Measurements from ENCODE around the gene THNSL1.
"Not testable (repeated sequence)": the region's sequence is repeated elsewhere in the genome, so short reads cannot be mapped to it uniquely, and the experiment has no call there.

The THNSL1 gene

DNA sequence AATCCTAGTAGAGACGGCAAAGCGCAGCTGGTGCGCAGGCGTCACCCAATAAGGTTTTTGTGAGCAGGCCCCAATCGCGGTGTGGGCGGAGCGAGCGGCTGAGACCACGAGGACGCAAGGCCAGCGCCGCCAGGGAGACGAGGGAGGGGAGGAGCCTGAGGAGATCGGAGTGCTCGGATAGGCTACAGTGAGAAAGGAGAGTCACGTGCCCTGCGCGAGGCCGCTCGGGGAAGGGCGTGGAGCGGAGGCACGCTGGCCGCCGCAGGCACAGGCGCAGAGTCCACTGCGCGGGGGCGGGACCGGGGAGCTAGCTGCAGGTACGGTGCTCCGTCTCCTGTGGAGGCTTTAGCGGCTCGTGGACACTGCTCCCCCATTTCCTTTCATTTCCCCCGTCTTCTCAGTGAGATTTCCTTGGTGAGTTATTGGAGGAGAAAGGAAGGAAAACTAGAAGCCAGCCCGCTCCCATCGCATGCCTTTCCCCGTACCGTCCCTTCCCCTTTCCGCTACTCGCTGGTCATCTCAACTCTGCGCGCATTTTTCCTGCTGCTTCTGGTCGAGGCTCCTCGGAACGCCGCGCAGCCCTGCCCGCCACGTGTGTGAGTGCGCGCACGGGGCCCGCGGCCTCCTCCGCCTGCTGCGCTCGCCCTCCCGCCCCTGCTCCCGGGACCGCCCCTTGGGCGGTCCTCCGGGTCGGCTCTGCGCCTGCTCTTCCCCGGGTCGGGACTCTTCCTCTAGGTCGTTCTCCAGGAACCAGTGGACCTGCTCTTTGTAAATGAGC is at the start of gene THNSL1:
TSS of gene THNSL1 (plus strand) at position 237 of the 778 bp plus-strand sequence. CDS start 6,612 bp downstream, outside the sequence.
- peak; percentile 91 to 96 for DNase-seq (ENCODE audit: low read depth in 2 of 2)

- DNase-seq (ENCODE audit: low read depth in 2 of 2) = no peak
Observed at GRCh38 chr10:24966962-24967481, 49.4 kb upstream of the THNSL1 start.

GRCh38 chr10:24968349-24968748 is 48.1 kb upstream of the THNSL1 start:
- DNase-seq (ENCODE audit: low read depth in 2 of 2) = no peak

- DNase-seq (ENCODE audit: low read depth in 2 of 2) = not testable (repeated sequence)
Observed at GRCh38 chr10:24968951-24969350, 47.5 kb upstream of the THNSL1 start.

DNA sequence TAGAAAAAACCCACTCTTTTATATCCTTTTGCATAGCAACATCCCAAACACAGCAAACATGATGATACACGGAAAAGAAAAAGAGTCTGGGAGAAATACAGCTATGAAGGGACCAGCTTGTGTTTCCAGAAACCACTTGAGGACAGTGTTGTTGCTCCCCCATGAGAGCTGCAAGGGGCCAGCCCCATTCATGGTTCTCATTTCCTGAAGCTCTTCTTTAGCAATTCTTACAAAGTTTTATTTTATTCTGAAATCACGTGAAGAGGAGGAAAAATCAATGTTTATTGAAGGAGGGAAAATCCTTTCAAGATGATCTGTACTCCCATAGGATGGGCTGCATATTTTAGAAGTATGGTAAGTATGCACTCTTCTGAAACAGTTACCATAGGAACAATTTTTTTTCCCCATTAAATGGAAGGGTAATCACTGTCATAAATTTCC is 46.6 kb upstream of the THNSL1 start:
- DNase-seq (ENCODE audit: low read depth in 2 of 2) = no peak

- no peak for DNase-seq (ENCODE audit: low read depth in 2 of 2)
Observed at GRCh38 chr10:24971374-24971773, 45.0 kb upstream of the THNSL1 start.

- no peak for DNase-seq (ENCODE audit: low read depth in 2 of 2)
Observed at GRCh38 chr10:24973163-24973562, 43.2 kb upstream of the THNSL1 start.

GRCh38 chr10:24974976-24975375 is 41.4 kb upstream of the THNSL1 start:
- DNase-seq (ENCODE audit: low read depth in 2 of 2) = no peak

GRCh38 chr10:24979685-24980084 is 36.7 kb upstream of the THNSL1 start:
- DNase-seq (ENCODE audit: low read depth in 2 of 2) = no peak

DNA sequence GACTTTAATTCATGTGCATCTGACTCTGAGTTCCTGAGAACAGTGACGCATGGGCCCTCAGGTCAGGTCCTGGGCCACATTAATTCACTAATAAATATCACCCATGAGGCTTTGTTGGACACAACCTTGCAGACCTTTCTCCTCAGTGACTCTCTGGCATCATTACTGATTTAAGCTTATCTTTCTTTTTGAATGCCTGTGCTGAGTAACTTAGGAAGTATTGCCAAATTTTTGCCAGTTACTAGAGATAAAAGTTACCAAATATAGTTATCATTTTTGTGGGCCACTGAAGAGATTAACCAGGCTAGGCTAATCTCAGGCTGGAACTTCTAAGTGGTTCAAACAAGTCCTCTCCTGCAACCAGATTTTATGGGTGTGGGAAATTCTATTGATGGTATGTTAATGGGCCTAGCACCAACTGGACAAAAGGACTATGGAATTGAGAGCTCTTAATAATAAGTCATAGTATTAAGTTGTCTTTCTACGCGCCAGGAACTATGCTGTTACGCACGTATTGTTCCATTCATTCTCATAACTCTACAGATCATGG is 35.2 kb upstream of the THNSL1 start:
- no peak for DNase-seq (ENCODE audit: low read depth in 2 of 2)

- DNase-seq (ENCODE audit: low read depth in 2 of 2) = no peak
Observed at GRCh38 chr10:24982319-24983112, 33.9 kb upstream of the THNSL1 start.

- no peak for DNase-seq (ENCODE audit: low read depth in 2 of 2)
Observed at GRCh38 chr10:24983130-24983529, 33.3 kb upstream of the THNSL1 start.

GRCh38 chr10:24983946-24984345 is 32.5 kb upstream of the THNSL1 start:
- DNase-seq (ENCODE audit: low read depth in 2 of 2) = no peak

- DNase-seq (ENCODE audit: low read depth in 2 of 2) = no peak
Observed at GRCh38 chr10:24984906-24985305, 31.5 kb upstream of the THNSL1 start.

DNA sequence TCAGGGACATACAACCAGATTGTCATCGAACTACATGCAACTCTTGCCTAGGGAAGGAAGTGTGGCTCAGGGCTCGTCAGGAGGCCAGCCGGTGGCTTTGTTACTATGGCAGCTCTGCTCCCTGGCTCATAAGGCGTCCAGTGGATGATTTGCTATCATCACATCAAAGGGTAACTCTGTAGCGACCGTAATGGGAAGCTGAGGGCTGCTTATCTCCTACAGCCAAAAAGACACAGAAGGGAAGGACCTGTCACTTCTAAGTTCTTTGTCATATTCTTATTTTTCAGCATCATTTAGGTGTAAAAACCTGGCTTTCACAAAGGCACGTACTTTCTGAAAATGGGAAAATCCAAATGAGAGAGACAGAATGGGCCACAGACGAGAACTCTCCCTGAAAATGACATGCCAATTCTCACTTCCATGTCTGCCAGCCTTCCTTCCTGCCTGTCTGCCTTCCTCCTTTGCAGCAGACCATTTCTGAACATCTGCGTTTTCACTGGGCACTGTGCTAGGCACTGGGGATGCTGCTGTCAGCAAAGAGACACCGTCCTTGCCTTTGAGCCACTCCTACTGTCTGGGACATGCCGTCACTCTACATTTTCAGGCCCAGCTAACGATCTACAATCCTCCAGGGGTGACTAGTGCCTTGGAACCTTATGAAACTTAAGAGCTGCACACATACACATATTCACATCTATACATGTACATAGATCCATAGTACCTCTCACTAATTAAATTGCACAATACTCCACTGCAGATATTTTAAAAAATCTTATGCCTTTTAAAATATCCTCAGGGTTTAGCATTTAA is 27.4 kb upstream of the THNSL1 start:
- no peak for DNase-seq (ENCODE audit: low read depth in 2 of 2)

DNA sequence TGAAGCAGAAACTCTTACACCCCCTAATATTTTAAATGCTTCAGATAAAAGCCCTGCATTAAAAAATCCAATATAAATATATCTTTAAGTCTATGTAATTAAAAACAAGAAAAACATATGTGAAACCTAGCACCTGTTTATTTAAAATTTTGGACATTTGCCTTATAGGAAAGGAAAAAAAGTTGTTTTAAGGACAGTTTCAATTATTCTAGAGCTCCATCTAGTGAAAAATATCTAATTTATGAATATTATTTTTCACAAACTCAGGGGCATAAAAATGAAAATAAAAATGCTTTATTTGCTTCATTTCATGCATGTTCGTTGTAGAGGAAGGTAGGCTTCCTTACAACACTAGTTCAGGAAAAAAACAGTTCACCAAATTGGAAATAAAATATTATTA is 26.5 kb upstream of the THNSL1 start:
- DNase-seq (ENCODE audit: low read depth in 2 of 2) = no peak

DNA sequence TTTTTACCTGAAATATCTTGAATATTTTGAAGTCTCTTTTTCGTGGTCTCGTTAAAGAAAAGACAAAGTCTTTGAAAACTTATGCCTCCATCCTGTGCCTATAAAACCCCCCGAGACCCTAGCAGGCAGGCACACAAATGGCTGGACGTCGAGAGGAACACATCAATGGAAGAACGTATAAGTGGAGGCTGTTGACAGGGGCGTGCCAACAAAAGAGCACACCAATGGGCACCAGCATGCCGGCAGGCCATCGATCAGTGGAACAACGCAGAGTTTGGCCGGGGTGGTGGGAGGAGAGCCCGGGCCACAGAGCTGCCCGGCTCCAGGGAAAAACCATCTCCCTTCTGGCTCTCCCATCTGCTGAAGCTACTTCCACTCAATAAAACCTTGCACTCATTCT is 25.1 kb upstream of the THNSL1 start:
- DNase-seq (ENCODE audit: low read depth in 2 of 2) = no peak

GRCh38 chr10:24992512-24993133 is 23.8 kb upstream of the THNSL1 start:
- no peak for DNase-seq (ENCODE audit: low read depth in 2 of 2)

DNA sequence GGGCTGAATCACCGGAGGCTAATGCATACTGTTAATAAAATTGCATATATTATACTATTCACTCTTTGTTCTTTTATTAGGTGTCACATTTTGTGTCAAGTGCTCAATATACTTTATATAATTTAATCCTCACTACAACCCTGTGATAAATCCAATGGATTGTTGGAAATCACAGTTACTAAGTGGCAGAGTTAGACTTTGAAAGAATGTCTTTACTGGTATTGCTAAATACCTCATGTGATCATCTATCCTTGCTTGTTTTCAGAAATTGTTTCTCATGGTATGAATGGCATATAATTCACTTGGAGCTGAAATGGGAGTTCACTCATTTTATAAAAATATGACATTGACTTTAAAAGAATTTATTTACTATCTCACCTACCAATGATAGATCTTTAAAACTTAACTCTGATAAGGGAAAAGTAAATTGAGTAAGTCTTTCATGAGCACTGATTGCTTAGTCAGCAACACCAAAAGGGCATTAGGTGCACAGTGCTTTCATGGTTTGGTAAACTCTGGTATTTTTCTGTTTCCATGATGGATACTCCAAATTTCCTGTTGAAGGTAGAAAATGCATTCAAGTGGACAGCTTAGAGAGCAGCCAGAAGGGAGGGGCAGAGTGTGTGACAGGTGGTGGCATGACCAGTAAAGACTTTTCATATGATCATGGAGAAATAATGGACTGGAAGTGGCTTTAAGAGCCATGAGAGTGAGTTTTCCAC is 23.0 kb upstream of the THNSL1 start:
- DNase-seq (ENCODE audit: low read depth in 2 of 2) = no peak

DNA sequence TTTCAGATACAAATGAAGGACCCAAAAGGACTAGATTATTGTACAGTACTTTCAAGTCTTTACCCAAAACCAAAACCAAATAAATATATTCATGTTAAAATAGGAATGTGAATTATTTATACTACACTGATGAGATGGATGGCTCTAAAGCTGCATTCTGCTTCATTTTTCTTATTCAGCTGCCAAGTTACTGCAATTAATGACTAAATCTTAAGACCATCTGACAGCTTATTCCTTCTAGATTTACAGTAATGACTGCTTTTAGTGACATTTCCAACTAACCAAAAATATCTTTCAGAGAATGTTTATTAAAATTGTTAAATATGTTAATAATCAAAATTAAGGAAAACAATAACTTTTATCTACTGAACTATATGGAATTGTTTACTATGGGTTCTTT is 21.3 kb upstream of the THNSL1 start:
- no peak for DNase-seq (ENCODE audit: low read depth in 2 of 2)

All from stimulated activated CD8-positive, alpha-beta memory T cell treated with anti-CD3 and anti-CD28 coated beads, Interleukin-7, amount 100 ng/mL, for 1 hour (primary cell).